ENCODE data around the gene CSTF1.

- TF ChIP-seq, protein P1, sequence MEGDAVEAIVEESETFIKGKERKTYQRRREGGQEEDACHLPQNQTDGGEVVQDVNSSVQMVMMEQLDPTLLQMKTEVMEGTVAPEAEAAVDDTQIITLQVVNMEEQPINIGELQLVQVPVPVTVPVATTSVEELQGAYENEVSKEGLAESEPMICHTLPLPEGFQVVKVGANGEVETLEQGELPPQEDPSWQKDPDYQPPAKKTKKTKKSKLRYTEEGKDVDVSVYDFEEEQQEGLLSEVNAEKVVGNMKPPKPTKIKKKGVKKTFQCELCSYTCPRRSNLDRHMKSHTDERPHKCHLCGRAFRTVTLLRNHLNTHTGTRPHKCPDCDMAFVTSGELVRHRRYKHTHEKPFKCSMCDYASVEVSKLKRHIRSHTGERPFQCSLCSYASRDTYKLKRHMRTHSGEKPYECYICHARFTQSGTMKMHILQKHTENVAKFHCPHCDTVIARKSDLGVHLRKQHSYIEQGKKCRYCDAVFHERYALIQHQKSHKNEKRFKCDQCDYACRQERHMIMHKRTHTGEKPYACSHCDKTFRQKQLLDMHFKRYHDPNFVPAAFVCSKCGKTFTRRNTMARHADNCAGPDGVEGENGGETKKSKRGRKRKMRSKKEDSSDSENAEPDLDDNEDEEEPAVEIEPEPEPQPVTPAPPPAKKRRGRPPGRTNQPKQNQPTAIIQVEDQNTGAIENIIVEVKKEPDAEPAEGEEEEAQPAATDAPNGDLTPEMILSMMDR (IDR thresholded peaks at IDR 0.05; ENCODE audit: low read length), result no peak
- TF ChIP-seq EZH2 (optimal IDR thresholded peaks at IDR 0.05; ENCODE audit: low read depth, low read length) (no peak), EZH2phosphoT487 (IDR thresholded peaks at IDR 0.05; ENCODE audit: low read length) (no peak)
Measured at GRCh38 chr20:56422824-56423189, 30.4 kb downstream of the CSTF1 start.

All from MM.1S (cell line).